GM12891 (cell line): Measurements from ENCODE around the gene C20orf204.

ENCODE experiments used
- POLR2A ChIP-seq: IDR thresholded peaks from 2 replicates; pipeline ENCODE4 v1.6.1; 2011; ENCODE audit warnings: low read depth, low read length, control low read depth
- POLR2AphosphoS5 ChIP-seq: IDR thresholded peaks from 2 replicates; pipeline ENCODE4 v1.6.1; 2011; ENCODE audit warnings: low read depth, low read length, control low read depth
- POU2F2 ChIP-seq: IDR thresholded peaks from 2 replicates; pipeline ENCODE4 v1.6.1; 2011; ENCODE audit warnings: low read depth, mild to moderate bottlenecking, control low read depth, low read length, moderate library complexity
- TAF1 ChIP-seq: IDR thresholded peaks from 2 replicates; pipeline ENCODE4 v1.6.1; 2011; ENCODE audit warnings: low read depth, low read length, control low read depth

- TF ChIP-seq POLR2A (no peak), POLR2AphosphoS5 (no peak), POU2F2 (no peak), TAF1 (no peak)
These were observed 35.1 kb upstream of the C20orf204 start for GRCh38 chr20:64000906-64001305.
